ENCODE results near the gene ABHD2. TPM values are rescaled to one million over a fixed set of nuclear protein-coding genes. Genes with fewer than 3 reads are reported as not detected.

ABHD2 gene
- total RNA-seq, 1 donor: 115 TPM

DNA sequence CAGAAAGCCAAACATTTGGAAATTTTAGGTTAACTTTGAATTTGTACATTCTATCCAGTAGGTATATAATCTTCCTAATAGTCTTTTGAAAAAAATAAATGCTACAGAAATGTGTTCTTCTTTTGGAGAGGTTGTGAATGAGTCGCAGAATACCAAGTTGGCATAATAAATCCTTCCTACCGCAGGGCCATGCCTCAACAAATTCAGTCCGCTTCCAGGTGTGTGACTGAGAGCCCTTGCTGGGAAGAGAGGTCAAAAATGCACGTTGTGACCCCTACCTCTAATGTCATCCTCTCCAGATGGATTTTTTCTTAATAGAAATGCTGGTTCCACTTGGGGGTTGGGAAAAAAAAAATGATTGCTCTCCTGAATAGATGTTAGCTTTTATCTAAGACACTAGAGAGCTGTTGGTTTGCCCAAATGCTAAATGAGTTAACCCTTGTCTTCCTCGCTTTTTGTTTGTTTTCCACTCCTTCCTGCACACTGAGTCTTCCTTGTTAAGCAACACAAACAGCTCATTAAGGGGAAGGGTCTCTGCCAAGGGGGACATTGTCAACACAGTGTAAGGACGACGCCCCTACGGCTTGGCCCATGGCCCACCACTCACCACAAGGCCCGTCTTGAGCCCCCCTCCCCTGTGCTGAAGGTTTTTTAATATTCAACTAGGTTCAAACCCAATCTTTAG, 99.2 kb downstream of the ABHD2 start:
- H3K4me1 ChIP-seq (ENCODE audit: insufficient read depth, low read length): peaks cover 13% of the 10 kb centered on the region
- peak overlapping the region; percentile 27 for H3K27ac ChIP-seq (ENCODE audit: low read depth, low read length)
- no peak overlapping the region for H3K4me3 ChIP-seq (ENCODE audit: insufficient read depth, low read length)
- H3K9me3 ChIP-seq (ENCODE audit: low read depth, low read length): no peaks in the 10 kb centered on the region
- H3K27me3 ChIP-seq (ENCODE audit: insufficient read depth, low read length): no peaks in the 10 kb centered on the region
- H3K79me2 ChIP-seq (ENCODE audit: insufficient read depth, low read length): no peaks in the 10 kb centered on the region
- no peaks in the 10 kb centered on the region for H4K20me1 ChIP-seq (ENCODE audit: insufficient read depth, low read length)
- H2AFZ ChIP-seq (ENCODE audit: low read length): no peak overlapping the region
- peaks cover 59% of the 10 kb centered on the region for H3K36me3 ChIP-seq (ENCODE audit: insufficient read depth, low read length)
- DNase-seq (ENCODE audit: insufficient read length, low spot score, missing footprints): no peak
- TF ChIP-seq, protein P1, sequence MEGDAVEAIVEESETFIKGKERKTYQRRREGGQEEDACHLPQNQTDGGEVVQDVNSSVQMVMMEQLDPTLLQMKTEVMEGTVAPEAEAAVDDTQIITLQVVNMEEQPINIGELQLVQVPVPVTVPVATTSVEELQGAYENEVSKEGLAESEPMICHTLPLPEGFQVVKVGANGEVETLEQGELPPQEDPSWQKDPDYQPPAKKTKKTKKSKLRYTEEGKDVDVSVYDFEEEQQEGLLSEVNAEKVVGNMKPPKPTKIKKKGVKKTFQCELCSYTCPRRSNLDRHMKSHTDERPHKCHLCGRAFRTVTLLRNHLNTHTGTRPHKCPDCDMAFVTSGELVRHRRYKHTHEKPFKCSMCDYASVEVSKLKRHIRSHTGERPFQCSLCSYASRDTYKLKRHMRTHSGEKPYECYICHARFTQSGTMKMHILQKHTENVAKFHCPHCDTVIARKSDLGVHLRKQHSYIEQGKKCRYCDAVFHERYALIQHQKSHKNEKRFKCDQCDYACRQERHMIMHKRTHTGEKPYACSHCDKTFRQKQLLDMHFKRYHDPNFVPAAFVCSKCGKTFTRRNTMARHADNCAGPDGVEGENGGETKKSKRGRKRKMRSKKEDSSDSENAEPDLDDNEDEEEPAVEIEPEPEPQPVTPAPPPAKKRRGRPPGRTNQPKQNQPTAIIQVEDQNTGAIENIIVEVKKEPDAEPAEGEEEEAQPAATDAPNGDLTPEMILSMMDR (IDR thresholded peaks at IDR 0.05; ENCODE audit: extremely low read depth, low read depth, low read length): no peak
- H3K4me2 ChIP-seq (ENCODE audit: insufficient read depth, low read length): no peak overlapping the region

DNA sequence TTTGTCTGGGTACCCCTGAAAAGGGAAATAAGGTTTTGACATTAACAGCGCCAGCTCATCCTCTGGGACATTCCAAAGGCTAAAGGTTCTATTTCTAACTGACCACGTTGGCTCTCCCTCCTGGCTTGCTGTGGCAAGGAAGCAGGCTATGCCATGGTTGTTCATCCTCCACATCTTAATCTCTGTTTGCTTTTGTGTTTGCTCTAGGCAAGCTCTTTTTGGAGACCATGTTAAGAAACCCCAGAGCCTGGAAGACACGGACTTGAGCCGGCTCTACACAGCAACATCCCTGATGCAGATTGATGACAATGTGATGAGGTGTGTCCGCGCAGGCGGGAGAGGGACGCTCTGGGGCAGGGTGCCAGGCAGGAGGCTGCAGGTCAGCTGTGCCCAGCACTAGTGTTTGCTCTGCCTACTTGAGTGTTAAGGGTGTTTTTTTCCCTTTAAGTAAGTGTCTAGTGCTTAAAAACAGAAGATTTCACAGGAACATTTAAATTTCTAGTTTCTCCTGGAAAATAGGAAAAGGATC, 99.8 kb downstream of the ABHD2 start:
- no peak for DNase-seq (ENCODE audit: insufficient read length, low spot score, missing footprints)
- Histone ChIP-seq H4K20me1 (ENCODE audit: insufficient read depth, low read length) (no peaks in the 10 kb centered on the region), H3K4me1 (ENCODE audit: insufficient read depth, low read length) (peaks cover 17% of the 10 kb centered on the region), H3K36me3 (ENCODE audit: insufficient read depth, low read length) (peaks cover 65% of the 10 kb centered on the region), H3K79me2 (ENCODE audit: insufficient read depth, low read length) (no peaks in the 10 kb centered on the region), H3K9me3 (ENCODE audit: low read depth, low read length) (no peaks in the 10 kb centered on the region), H3K27me3 (ENCODE audit: insufficient read depth, low read length) (no peaks in the 10 kb centered on the region), H3K4me3 (ENCODE audit: insufficient read depth, low read length) (no peak overlapping the region), H3K4me2 (ENCODE audit: insufficient read depth, low read length) (no peak overlapping the region), H3K27ac (ENCODE audit: low read depth, low read length) (no peak overlapping the region), H2AFZ (ENCODE audit: low read length) (no peak overlapping the region)
- TF ChIP-seq, protein P1 (IDR thresholded peaks at IDR 0.05; ENCODE audit: extremely low read depth, low read depth, low read length): no peak

DNA sequence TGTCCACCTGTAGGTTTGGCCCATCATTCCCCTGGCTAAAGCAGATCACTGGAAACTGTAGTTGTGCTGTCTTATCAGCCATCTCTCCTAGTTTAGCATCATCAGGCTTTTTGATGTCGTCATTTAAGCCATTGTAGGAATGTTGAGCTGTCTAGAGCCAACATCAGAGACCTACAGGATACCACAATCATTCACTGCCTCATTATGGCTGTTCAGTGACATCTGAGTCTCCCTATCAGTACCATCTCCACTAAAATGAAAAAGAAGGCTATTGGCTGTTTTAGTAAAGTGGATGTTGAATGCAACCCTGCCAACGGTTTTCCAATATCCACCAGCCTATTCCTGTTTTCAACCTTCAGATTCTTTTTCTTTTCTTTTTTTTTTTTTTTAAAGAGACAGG, 103.9 kb downstream of the ABHD2 start:
- no peaks in the 10 kb centered on the region for H3K27me3 ChIP-seq (ENCODE audit: insufficient read depth, low read length)
- no peaks in the 10 kb centered on the region for H4K20me1 ChIP-seq (ENCODE audit: insufficient read depth, low read length)
- H3K9me3 ChIP-seq (ENCODE audit: low read depth, low read length): no peaks in the 10 kb centered on the region
- DNase-seq (ENCODE audit: insufficient read length, low spot score, missing footprints): no peak
- TF ChIP-seq, protein P1 (IDR thresholded peaks at IDR 0.05; ENCODE audit: extremely low read depth, low read depth, low read length): no peak
- H3K4me2 ChIP-seq (ENCODE audit: insufficient read depth, low read length): no peak overlapping the region
- peak overlapping the region; percentile 70 for H3K27ac ChIP-seq (ENCODE audit: low read depth, low read length)
- H3K36me3 ChIP-seq (ENCODE audit: insufficient read depth, low read length): peaks cover 76% of the 10 kb centered on the region
- H3K4me1 ChIP-seq (ENCODE audit: insufficient read depth, low read length): peaks cover 43% of the 10 kb centered on the region
- H3K4me3 ChIP-seq (ENCODE audit: insufficient read depth, low read length): no peak overlapping the region
- no peaks in the 10 kb centered on the region for H3K79me2 ChIP-seq (ENCODE audit: insufficient read depth, low read length)
- H2AFZ ChIP-seq (ENCODE audit: low read length): no peak overlapping the region

DNA sequence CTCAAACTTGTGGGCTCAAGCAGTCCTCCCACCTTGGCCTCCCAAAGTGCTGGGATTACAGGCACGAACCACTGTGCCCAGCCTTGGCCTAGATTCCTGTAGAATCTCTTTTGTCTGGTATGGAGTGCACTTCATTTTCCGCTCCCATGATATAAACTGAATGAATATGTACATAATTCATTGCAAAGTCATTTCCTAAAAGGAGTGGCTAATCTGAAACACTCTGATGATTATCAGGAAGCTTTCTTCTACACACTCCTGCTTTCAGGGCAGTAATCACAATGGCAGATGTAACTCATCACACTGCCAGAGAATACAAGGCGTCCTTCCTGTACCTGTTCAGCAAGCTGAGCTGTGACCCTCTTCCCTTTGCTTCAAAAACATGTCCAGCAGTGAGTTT, 104.5 kb downstream of the ABHD2 start:
- no peaks in the 10 kb centered on the region for H3K79me2 ChIP-seq (ENCODE audit: insufficient read depth, low read length)
- H4K20me1 ChIP-seq (ENCODE audit: insufficient read depth, low read length): no peaks in the 10 kb centered on the region
- peak overlapping the region; percentile 70 for H3K27ac ChIP-seq (ENCODE audit: low read depth, low read length)
- H3K4me3 ChIP-seq (ENCODE audit: insufficient read depth, low read length): no peak overlapping the region
- no peaks in the 10 kb centered on the region for H3K9me3 ChIP-seq (ENCODE audit: low read depth, low read length)
- no peak overlapping the region for H2AFZ ChIP-seq (ENCODE audit: low read length)
- TF ChIP-seq, protein P1 (IDR thresholded peaks at IDR 0.05; ENCODE audit: extremely low read depth, low read depth, low read length): no peak
- peaks cover 72% of the 10 kb centered on the region for H3K36me3 ChIP-seq (ENCODE audit: insufficient read depth, low read length)
- H3K27me3 ChIP-seq (ENCODE audit: insufficient read depth, low read length): no peaks in the 10 kb centered on the region
- DNase-seq (ENCODE audit: insufficient read length, low spot score, missing footprints): no peak
- H3K4me1 ChIP-seq (ENCODE audit: insufficient read depth, low read length): peaks cover 45% of the 10 kb centered on the region
- H3K4me2 ChIP-seq (ENCODE audit: insufficient read depth, low read length): no peak overlapping the region
